ENCODE results near the gene SNAPC2.
"Not testable (repeated sequence)": the region's sequence is repeated elsewhere in the genome, so short reads cannot be mapped to it uniquely, and the experiment has no call there.

Gene SNAPC2

GRCh38 chr19:7908742-7909461 is 11.2 kb upstream of the SNAPC2 start:
- DNase-seq (ENCODE audit: low read depth in 1 of 2, low spot score in 1 of 2), result no peak

DNA sequence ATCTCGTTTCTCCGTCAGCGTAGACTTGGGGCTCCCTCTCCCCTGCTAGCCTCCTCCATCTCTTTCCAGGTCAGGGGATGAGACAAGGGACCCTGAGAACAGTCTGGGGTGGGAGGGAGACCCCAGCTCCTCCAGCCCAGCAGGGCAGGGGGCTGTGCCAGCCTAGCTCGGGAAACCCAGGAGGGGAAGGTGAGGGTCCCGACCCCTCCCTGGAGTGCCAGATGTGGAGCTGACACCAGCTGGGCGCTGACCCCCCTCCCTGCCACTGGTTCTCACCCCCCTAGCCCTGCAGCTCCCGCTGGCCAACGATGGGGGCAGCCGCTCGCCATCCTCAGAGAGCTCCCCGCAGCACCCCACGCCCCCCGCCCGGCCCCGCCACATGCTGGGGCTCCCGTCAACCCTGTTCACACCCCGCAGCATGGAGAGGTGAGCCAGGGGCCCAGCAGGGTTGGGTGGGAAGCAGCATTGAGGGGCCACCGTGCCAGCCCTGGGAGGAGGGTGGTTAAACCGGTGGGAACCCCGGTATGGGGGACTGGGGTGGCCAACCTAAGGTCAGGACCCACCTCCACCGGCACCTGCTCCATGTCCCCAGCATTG is 10.6 kb upstream of the SNAPC2 start:
- DNase-seq (ENCODE audit: low read depth in 1 of 2, low spot score in 1 of 2), result no peak

GRCh38 chr19:7910321-7911161 is 9.6 kb upstream of the SNAPC2 start:
- no peak for DNase-seq (ENCODE audit: low read depth in 1 of 2, low spot score in 1 of 2)

GRCh38 chr19:7911508-7912143 is 8.5 kb upstream of the SNAPC2 start:
- no peak for DNase-seq (ENCODE audit: low read depth in 1 of 2, low spot score in 1 of 2)

- no peak for DNase-seq (ENCODE audit: low read depth in 1 of 2, low spot score in 1 of 2)
Observed at GRCh38 chr19:7912144-7912696, 7.9 kb upstream of the SNAPC2 start.

- DNase-seq (ENCODE audit: low read depth in 1 of 2, low spot score in 1 of 2), result no peak
Observed at GRCh38 chr19:7912697-7913564, 7.2 kb upstream of the SNAPC2 start.

DNA sequence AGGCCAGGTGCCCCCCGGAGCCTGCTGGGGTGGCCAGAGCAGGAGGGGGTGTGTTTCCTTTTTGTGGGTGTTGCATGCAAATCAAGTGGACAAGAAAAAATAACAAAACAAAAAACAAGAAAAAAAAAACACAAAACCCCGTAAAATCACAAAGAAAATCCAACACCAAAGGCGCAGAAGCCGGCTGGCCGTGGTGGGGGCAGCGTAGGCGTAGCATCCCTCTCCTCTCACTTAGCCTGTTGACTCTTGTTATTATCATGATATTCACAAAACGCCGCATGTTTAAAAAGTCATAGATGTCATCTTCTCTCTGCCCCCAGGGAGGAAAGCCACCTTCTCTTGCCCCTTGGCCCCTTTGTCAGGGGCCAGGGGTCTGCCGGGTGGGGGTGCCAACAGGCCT is 6.5 kb upstream of the SNAPC2 start:
- DNase-seq (ENCODE audit: low read depth in 1 of 2, low spot score in 1 of 2), result no peak

DNA sequence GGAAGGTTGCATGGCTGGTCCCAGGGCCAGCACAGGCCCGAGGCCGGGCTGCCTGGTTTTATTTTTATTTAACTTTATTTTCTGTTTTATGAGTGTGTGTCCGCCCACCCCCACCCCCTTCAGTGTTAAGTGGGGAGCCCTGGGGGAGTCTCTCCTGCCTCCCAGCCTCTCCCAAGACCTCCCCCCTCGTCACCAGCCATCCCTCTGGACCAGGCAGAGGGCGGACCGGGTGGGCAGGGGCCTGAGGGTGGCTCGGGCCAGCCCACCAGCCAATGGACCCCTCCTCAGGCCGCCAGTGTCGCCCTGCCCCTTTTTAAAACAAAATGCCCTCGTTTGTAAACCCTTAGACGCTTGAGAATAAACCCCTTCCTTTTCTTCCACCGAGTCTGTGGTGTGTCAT is 6.0 kb upstream of the SNAPC2 start:
- DNase-seq (ENCODE audit: low read depth in 1 of 2, low spot score in 1 of 2), result no peak

GRCh38 chr19:7914598-7915045 is 5.5 kb upstream of the SNAPC2 start, which contains the start of gene TGFBR3L:
Gene TGFBR3L, plus strand, starts transcription at chr19:7914830.
- no peak for DNase-seq (ENCODE audit: low read depth in 1 of 2, low spot score in 1 of 2)

DNA sequence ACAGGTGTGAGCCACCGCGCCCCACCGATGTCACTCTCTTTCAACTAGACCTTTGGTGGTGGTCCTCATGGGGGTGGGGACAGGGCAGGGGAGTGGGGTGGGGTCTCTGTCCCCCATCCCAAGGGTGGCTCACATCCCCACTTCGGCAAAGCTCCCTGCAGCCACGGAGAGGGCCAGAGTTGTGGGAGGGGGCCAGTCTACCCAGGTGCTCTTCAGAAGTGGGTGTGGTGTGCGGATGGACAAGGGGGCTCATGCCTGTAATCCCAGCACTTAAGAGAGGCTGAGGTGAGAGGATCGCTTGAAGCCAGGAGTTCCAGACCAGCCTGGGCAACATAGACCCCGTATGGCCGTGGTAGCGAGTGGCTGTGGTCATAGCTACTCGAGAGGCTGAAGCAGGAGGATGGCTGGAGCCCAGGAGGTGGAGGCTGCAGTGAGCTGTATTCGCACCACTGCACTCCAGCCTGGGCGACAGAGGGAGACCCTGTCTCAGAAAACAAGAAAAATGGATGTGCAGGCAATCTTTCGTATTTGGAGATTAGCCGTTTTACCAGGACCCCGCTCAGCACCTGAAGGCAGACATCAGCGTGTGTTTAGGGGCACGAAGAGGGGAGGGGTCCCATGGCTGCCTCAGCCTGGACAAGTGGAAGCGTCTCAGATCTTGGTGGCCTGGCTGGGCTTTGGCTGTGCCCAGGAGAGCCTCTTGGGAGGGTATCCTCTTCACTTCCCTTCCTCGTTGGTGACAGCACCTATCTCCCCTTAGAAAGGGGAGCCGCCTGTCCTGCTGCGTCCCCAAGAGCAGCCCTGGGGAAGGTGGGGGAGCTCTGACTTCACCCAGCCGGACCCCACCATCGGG is 4.7 kb upstream of the SNAPC2 start:
- no peak for DNase-seq (ENCODE audit: low read depth in 1 of 2, low spot score in 1 of 2)

DNA sequence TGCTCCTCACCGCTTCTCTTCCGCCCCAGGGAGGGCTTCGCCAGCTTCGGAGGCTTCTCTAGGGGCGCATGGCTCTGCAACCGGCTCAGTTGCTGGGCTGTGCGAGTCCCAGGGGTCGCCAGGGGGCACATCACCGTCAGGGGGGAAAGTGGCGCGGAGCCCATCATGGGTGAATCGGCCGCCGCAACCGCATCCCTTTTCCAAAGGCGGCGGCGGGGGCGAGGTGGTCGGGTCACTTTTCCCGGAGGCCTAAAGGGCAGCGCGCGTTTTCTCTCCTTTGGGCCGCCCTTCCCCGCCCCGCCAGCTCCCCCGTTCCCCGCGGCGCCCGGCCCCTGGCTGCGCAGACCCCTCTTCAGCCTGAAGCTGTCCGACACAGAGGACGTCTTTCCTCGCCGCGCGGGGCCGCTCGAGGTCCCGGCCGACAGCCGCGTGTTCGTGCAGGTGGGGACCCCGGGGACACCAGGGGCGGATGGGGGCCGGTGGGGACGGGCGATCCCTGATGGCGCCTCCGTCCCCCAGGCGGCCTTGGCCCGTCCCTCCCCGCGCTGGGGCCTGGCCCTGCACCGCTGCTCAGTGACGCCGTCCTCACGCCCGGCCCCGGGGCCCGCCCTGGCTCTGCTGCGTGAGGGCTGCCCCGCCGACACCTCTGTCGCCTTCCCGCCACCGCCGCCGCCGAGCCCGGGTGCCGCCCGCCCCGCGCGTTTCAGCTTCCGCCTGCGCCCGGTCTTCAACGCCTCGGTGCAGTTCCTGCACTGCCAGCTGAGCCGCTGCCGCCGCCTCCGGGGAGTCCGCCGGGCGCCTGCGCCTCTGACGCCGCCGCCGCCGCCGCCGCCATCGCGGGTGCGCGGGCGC is 3.8 kb upstream of the SNAPC2 start:
- DNase-seq (ENCODE audit: low read depth in 1 of 2, low spot score in 1 of 2), result no peak

- DNase-seq (ENCODE audit: low read depth in 1 of 2, low spot score in 1 of 2), result no peak
Observed at GRCh38 chr19:7916955-7917266, 3.2 kb upstream of the SNAPC2 start.

DNA sequence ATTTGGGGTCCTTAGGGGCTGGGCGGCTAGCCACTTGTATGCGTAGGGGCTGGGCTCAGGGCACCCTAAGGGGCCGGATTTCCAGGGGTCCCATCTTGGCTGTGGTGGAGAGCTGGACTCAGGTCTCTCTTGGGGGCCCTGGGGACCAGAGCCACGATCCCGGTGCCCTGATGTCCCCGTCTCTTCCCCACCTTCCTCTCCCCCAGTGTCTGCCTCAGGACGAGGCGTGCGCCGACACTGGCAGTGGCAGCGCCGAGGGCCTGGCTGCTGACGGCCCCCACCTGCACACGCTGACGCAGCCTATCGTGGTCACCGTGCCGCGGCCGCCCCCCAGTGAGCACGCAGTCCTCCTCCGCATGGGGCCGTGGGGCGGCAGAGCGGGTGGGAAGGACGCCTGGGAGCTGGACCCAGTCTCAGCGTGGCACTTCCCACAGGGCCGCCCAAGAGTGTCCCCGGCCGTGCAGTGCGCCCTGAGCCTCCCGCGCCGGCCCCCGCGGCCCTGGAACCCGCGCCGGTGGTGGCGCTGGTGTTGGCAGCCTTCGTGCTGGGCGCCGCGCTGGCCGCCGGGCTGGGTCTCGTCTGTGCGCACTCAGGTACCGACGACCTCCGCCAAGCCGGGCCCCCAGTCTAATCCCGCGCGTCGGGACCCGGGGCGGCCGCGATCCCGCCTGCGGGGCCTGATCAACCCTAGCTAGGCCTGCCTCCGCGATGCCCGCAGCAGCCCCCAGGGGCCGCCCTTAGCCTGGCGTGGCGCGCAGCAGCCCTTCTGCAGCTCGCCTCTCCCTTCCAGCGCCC is 2.7 kb upstream of the SNAPC2 start:
- DNase-seq (ENCODE audit: low read depth in 1 of 2, low spot score in 1 of 2), result peak in 1 of 2 donors; percentile 52

DNA sequence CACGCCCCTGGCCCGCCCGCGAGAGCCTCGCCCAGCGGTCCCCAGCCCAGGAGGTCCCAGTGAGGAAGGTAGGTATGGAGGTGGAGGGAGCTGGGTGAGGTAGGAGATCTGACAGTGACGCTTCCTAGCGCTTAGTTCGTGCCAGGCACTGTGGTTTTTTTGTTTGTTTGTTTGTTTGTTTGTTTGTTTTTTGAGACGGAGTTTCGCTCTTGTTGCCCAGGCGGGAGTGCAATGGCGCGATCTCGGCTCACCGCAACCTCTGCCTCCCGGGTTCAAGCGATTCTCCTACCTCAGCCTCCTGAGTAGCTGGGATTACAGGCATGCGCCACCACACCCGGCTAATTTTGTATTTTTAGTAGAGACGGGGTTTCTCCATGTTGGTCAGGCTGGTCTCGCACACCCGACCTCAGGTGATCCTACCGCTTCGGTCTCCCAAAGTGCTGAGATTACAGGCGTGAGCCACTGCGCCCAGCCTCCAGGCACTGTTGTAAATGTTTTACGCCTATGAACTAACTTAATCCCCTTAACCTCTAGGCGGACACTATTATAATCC is 2.0 kb upstream of the SNAPC2 start:
- not testable (repeated sequence) for DNase-seq (ENCODE audit: low read depth in 1 of 2, low spot score in 1 of 2)

DNA sequence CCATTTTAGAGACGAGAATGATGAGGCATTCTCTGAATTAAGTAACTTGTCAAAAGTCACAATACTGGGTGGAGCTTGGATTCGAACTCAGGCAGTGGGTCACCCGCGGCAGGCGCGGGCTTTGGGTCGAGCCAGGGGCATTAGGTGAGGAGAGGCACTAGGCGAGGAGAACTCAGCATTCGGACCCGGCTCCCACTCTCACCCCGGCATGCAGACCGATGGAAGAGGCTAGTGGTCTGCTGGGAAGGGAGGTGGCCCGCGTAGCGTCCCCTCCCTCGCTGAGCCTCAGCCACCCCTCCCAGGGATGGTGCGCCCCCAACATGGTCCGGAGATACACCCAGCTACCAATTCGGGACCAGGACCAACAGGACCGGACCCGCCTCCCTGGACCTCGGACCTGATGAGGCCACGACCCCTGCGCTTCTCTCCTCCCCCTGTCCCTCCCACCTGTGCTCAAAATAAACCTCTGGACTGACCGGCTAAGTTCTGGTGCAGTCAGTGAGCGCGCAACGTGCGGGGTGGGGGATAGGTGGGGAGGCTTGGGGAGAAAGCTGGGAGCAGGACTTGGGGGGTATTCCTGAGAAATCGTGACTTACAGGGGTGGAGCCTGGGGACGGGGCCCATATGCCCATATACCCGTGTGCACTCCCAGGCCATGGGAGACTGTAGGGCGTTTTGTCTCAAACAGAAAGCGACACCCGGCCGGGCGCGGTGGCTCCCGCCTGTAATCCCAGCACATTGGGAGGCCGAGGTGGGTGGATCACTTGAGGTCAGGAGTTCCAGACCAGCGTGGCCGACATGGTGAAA is 1.3 kb upstream of the SNAPC2 start:
- DNase-seq (ENCODE audit: low read depth in 1 of 2, low spot score in 1 of 2), result no peak

DNA sequence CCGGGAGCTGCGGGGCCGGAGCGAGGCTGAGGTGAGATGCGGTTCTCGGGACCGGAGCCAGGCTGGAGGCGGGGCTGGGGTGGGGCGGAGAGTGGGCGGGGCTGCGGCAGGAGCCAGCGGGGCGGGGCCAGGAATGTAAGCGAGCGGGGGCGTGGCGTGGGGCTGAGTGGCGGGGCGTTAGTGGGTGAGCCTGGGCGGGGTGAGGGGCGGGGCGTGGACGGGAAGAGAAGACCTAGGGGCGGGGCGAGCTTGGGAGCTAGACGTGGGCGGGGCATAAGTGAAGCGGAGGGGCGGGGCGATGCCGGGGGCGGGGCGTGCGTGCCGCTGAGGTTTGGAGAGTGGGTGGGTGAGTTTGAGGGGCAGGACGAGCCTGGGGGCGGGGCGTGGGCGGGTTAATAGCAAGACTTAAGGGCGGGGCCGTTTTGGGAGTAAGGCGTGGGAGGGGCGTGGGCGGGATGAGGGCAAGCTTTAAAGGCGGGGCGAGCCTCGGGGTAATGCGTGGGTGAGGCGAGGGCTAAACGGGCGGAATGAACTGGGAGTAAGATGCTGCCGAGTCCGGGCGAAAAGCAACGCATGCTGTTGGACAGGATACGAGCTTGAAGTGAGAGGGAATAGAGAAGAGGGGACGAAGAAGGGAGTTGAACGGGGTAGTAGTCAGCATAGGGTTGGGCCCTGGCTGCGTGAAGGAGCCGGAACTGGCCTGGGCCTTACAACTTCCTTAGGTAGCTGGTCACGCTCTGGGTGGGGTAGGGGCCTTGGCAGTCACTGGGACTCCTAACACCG is 572 bp downstream of the SNAPC2 start:
- peak; percentile 99 for DNase-seq (ENCODE audit: low read depth in 1 of 2, low spot score in 1 of 2)
